GM21423 (cell line): ENCODE data around the gene C14orf132.
A peak's percentile ranks its signal among the peaks of the same experiment; 100 is the strongest.

Experiments
- ATAC-seq: cut with Tn5 transposase; IDR thresholded peaks from one replicate; pipeline ENCODE4 v1.9.1; 2021; ENCODE audit warnings: mild to moderate bottlenecking, moderate library complexity; ENCODE audit not compliant: unreplicated experiment

The C14orf132 gene

GRCh38 chr14:96117101-96117897, 78.1 kb downstream of the C14orf132 start:
- ATAC-seq: no peak

GRCh38 chr14:96117960-96118359, 78.8 kb downstream of the C14orf132 start:
- no peak for ATAC-seq

DNA sequence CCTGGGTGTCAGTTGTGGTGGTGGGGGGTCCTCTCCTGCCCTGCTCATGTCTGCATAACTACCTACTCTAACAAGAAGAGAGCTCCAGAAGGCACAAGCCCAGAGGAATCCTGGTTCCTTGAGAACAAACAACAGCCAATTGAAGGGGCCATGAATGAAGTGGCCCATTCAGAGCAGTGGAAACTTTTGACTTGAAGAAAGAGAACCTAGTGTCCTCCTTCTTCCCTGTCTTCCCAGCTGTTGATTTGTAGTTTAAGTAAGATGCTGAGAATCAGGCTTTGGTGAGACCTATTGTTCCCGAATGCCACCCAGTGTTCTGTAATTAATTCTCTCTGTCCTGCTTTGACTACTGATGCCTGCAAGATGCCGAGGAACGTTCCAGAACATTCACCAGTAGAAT, 79.2 kb downstream of the C14orf132 start:
- ATAC-seq: no peak

- ATAC-seq: no peak
These were observed 80.8 kb downstream of the C14orf132 start for GRCh38 chr14:96119947-96120346.

- ATAC-seq: no peak
These were observed 81.2 kb downstream of the C14orf132 start for GRCh38 chr14:96120392-96120791.

- no peak for ATAC-seq
These were observed 81.8 kb downstream of the C14orf132 start for GRCh38 chr14:96120941-96121340.

DNA sequence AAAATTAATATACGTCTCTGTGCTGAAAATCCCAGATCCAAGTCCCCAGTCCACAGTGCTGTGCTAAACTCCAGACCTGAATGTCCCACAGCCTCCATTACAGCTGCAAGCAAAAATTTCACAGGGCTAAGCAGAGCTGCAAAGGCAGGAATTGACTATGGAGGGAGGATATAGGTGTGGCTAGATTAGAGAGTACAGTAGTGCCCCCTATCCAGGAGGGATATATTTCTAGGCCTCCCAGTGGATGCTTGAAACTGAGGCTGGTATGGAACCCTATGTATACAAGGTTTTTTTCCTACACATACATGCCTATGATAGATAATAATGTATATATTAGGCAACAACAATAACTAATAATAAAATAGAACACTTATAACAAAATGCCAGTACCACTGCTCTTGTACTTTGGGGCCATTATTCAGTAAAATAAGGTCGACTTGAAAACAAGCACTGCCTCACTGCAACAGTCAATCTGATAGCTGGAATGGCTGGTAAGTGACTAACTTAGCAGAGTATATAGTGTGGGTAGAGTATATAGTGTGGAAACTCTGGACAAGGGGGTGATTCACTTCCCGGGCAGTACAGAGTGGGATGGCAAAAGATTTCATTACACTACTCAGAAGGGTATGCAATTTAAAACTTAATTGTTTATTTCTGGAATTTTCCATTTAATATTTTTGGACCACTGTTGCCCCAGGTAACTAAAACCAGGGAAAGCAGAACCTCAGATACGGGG, 82.7 kb downstream of the C14orf132 start:
- no peak for ATAC-seq

GRCh38 chr14:96122496-96122895, 83.3 kb downstream of the C14orf132 start:
- no peak for ATAC-seq

- ATAC-seq: no peak
These were observed 86.4 kb downstream of the C14orf132 start for GRCh38 chr14:96125536-96125935.

GRCh38 chr14:96126339-96126782, 87.2 kb downstream of the C14orf132 start:
- ATAC-seq: peak; percentile 56

GRCh38 chr14:96126783-96127271, 87.7 kb downstream of the C14orf132 start:
- ATAC-seq: no peak

GRCh38 chr14:96129128-96129736, 90.1 kb downstream of the C14orf132 start:
- no peak for ATAC-seq

- ATAC-seq: no peak
These were observed 91.2 kb downstream of the C14orf132 start for GRCh38 chr14:96130391-96130790.

- no peak for ATAC-seq
These were observed 91.7 kb downstream of the C14orf132 start for GRCh38 chr14:96130854-96131253.

GRCh38 chr14:96131836-96132235, 92.7 kb downstream of the C14orf132 start:
- no peak for ATAC-seq

DNA sequence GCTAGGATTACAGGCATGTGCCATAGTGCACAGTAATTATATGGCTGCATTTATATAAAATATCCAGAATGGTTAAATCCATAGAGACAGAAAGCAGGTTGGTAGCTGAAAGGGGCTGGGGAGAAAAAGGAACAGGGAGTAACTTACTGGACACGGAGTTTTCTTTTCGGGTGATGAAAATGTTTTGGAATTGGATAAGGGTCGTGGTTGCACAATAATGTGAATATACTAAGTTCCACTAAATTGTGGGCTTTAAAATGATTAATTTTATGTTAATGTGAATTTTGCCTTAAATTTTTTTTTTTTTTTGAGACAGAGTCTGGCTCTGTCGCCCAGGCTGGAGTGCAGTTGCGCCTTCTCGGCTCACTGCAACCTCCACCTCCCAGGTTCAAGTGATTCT, 95.3 kb downstream of the C14orf132 start:
- no peak for ATAC-seq

DNA sequence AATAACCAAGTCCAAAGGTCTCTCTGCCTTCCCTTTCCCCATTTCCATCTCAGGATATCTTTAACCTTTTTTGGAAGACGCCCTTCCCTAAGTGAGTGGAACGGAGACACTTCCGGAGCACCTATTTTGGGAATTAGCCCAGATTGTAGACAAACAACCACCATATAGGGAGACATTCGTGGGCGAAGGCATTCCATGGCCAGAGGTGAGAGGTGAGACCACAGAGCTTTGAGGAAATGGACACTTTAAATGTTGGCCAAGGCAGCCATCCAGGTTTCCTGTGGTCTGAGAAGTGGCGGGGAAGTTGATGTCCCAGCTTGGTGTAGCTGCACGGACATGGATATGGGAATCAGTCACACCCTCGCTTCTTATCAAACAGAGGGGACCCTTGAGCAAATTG, 96.1 kb downstream of the C14orf132 start:
- no peak for ATAC-seq

DNA sequence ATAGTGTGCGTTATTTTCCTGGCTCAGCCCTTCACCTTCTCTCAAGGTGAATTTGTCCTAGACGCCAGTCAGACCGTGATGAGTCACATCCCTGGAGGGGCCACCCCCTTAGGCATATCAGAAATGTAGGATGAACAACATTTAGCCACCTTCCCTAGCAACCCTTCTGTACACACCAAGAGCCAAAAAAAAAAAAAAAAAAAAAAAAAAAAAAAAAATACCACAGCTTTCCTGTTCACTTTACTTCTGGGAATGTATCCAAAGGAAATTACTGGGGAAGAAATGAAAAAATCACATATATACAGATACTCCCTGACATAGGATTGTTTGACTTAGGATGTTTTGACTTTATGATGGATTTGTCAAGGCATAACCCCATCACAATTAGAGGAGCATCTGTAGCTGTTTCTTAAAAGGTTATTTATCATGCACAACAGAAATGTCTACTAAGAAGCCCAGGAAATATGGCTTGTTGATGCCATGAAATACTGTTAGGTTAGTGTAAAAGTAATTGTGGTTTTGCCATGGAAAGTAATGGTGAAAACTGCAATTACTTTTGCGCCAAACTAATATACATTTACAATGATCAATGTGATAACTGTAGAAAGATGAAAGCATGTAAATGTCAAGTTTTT, 97.3 kb downstream of the C14orf132 start:
- no peak for ATAC-seq

- ATAC-seq: no peak
These were observed 99.1 kb downstream of the C14orf132 start for GRCh38 chr14:96138241-96138640.

- ATAC-seq: no peak
These were observed 100.0 kb downstream of the C14orf132 start for GRCh38 chr14:96139169-96139568.

DNA sequence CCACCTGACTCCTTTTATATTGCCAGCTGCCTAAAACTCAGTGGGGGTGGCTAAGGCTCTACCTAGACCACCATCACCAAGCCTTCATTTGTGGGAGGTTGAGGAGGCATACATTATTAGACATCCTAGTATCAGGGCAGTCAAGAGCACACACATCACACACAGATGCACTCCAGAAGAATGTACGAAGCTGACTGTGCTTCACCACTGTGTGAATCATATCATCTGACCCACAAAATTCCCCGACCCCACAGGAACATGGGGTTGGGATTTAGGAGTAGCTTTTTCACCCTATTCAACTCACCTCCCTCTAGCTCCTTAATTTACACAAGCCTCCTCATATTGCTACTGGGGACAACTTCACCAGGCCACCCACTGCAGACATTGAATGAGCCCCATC, 100.7 kb downstream of the C14orf132 start:
- ATAC-seq: no peak
